HG03060 (cell line): ENCODE results near the gene ZNF853.
"Not testable (repeated sequence)": the region's sequence is repeated elsewhere in the genome, so short reads cannot be mapped to it uniquely, and the experiment has no call there.

Experiments used
- ATAC-seq: cut with Tn5 transposase; IDR thresholded peaks from one replicate; pipeline ENCODE4 v1.9.1; 2021; ENCODE audit warnings: low read depth, moderate number of reproducible peaks; ENCODE audit not compliant: unreplicated experiment

ZNF853 gene

DNA sequence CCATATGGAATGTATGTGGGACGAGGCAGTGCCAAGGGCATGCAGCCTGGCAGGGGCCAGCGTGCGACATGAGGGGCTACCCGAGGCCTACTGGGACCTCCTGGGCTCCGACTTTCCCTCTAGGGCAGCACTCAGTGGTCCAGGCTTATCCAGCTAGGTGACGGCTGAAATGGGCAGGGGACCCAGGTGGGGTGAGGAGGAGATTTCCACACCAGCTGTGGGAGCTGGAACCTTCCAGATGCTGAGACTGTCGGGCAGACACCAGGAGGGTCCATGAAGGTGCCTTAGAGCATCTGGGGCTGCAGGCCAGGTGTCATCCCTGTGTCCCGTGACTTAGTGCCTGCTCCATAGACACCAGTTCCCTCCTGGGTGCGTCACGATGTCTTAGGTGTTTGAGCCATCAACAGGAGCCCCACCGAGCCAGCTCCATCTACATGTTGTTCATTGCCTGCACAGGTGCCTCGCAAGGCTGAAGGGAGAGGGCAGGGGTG lies 35.2 kb downstream of the ZNF853 start:
- ATAC-seq = no peak

DNA sequence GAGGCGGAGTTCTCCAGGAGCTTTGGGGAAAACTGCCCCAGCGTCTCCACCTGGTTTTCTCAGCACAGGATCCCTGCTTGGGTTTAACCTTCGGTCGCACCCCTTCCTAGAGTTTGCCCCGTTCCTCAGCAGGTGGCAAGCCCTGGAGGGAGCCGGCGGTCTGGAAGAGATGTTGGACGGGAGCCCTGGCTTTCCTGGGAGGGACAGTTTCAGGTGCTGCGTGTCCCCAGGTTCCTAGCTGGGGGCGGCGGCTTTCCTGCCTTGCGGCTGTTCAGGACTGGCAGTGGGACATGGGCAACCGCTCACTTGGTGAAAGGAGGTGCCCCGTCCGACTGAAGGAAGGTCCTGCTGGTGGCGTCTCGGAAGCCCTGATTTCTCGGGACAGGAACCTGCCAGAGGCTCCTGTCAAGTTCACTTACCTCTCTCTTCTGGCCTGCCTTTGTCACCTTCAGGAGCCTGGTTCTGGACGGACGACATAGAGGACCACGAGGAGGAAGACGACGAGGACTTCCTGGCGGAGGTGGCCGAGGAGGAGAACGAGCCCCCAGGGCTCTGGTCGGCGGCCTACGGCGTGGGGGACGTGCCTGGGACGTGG lies 36.5 kb downstream of the ZNF853 start:
- no peak for ATAC-seq

DNA sequence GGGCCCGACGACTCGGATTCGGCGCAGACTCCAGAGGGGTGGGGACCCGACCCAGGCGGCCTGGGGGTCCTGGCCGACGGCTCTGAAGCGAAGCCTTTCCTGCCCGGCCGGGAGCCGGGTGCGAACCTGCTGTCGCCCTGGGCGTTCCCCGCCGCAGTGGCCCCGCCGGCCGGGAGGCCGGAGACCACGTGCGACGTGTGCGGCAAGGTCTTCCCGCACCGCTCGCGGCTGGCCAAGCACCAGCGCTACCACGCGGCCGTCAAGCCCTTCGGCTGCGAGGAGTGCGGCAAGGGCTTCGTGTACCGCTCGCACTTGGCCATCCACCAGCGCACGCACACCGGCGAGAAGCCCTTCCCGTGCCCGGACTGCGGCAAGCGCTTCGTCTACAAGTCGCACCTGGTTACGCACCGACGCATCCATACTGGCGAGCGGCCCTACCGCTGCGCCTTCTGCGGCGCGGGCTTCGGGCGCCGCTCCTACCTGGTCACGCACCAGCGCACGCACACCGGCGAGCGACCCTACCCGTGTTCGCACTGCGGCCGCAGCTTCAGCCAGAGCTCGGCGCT lies 37.1 kb downstream of the ZNF853 start:
- ATAC-seq = no peak

DNA sequence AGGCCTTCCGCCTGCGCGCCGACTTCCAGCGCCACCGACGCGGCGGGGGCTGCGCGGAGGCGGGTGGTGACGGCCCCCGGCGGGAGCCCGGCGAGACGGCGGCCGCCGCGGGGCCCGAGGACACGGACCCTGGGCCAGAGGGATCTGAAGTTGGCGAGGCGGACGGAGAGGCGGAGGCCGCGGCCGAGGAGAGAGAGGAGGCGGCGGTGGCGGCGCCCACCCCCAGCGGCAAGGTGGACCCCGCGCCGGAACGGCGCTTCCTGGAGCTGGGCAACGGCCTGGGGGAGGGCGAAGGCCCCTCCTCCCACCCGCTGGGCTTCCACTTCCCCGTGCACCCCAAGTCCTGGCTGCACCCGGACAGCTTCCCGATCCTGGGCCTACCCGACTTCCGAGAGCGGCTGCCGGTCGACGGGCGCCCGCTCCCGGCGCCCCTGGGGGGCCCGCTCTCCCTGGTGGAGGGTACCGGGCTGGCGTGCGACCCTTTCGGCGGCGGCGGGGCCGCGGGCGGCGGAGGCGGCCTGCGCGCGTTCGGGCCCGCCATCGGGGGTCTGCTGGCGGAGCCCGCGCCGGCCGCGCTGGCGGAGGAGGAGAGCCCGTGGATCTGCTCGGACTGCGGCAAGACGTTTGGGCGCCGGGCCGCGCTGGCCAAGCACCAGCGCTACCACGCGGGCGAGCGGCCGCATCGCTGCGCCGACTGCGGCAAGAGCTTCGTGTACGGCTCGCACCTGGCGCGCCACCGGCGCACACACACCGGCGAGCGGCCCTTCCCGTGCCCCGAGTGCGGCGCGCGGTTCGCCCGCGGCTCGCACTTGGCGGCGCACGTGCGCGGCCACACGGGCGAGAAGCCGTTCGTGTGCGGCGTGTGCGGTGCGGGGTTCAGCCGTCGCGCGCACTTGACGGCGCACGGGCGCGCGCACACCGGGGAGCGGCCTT lies 37.9 kb downstream of the ZNF853 start:
- no peak for ATAC-seq

DNA sequence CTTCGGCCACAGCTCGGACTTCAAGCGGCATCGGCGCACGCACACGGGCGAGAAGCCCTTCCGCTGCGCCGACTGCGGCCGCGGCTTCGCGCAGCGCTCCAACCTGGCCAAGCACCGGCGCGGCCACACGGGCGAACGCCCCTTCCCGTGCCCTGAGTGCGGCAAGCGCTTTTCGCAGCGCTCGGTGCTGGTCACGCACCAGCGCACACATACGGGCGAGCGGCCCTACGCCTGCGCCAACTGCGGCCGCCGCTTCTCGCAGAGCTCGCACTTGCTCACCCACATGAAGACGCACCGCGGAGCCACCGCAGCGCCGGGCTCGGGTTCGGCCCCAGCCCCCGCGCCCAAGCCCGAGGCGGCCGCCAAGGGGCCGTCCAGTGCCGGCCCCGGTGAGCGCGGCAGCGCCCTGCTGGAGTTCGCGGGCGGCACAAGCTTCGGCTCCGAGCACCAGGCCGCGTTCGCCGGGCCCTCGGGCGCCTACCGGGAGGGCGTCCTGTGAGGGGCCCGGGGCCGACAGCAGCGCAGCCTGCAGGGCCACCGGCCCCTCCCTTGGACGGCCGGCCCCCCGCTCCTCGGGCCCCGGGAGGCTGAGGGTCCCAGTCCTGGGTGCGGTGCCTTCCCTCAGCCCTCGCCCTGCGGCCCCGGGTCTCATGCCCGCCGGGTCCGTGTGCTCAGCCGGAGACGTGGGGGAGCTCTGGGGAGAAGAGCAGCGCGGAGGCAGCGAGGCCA lies 38.9 kb downstream of the ZNF853 start:
- no peak for ATAC-seq

DNA sequence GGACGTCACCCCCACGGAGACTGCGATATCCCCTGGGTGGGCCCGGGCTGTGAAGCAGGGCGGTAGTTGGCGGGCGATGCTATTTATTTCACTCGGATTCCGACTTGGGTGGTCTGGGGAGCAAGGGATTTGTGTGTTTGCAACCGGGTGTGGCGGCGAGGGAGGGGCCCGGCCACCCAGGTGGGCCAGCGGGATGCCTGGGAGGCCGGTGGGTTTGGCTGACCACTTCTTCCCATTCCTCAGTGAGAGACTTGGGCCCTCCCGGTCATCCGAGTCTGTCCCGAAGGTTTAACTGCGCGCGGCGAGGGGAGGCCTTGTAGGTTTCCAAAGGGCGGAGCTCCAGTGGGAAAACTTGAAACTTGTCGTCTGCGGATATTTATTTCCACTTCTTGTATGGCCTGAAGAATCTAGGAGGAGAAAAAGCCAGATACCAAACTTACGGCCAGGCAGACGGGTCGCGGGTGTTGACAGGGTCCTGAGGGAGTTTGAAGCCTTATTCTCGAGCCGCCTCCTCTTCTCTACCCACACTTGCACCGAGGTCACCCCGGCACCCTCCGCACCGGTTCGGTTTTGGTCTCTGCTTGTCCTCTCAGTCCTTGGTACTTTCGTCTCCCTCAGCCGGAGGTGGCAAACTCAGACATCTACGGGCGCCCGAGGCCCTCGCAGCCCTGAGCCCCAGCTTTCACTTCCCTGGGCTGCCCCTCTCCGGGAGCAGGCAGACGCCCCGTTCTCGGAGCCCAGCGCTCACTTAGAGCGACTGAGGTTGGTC lies 39.6 kb downstream of the ZNF853 start:
- ATAC-seq = no peak

DNA sequence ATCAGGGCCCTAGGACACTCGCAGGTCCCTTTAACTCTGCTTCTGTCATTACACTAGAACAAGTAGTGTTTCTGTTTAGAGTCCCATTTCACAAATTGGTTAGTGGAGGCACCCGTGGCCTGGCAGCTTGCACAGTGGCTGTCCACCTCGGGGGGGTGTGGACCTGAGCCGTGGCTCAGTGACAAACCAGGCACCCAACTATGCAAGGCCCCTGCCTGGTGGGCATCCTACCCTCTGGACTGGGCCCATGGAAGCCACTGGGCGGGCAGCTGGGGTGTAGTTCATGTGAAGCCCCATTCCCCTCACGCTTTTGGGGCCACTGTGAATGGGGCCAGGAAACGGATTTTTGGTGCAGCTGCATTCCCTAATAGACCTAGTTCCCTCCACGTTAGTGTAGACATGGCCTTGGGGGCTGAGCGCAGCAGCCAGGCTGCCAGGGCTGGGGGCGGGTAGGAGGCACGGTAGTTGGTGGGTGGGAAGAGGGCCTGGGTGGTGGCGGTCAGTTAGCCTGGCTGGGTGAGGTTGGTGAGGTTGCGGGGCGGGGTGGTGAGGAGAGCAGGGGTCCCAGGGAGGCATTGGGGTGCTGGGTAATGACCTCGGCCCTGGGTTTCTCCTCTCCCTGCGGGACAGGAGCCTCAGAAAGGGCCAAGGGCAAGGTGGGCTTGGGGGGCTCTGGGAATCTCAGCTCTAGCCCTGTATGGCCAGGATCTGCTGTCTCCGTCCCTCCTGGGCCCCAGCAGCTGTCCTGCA lies 40.4 kb downstream of the ZNF853 start:
- no peak for ATAC-seq

DNA sequence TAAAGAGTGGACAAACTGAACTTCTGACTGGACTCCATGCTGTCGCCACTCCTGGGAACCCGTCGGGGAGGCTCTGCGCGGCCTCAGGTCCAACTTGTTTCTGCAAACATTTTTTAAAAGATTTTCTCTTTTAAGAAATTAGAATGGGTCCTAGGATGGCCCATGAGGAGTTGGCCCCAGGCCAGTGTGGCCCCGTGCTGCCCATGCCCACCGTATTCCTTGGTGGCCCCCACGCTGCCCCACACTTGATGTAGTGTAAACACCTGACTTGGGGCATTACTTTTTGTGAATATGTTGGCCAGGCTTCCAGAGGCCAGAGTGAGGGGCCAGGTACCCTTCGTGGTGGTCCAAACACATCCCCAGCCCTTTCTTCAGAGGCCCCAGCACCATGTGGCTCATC lies 41.0 kb downstream of the ZNF853 start:
- no peak for ATAC-seq

DNA sequence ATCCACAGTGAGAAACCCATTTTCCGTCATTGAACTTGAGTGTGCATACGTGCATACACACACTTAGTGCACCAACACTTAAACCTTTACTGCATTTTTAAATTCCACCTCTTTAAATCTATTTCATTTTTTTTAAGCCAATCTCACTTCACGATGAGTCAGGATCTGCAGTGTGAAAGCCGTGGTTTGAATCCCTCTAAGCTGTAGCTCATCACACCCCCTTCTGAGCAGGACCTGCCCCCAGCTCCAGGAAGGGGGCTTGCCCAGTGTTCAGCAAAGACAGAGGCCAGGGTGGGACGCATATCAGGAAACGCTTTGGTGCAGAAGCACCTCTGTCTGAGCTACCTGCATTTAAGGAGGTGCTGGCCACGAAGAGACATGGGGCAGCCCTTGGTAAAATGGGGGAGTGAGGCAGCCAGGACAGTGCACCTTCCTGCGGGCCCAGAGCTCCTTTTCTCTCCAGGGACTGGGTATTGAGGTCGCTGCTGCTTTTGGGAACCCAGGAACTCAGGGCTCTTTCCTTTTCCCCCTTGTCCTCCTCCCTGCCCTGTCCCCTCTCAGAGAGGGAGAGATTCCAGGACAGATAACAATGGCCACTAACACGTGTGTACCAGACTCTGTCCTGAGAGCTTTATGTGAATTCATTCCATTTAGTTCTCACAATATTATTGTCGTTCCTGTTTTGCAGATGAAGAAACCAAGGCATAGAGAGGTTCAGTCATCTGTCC lies 43.4 kb downstream of the ZNF853 start:
- ATAC-seq = no peak

DNA sequence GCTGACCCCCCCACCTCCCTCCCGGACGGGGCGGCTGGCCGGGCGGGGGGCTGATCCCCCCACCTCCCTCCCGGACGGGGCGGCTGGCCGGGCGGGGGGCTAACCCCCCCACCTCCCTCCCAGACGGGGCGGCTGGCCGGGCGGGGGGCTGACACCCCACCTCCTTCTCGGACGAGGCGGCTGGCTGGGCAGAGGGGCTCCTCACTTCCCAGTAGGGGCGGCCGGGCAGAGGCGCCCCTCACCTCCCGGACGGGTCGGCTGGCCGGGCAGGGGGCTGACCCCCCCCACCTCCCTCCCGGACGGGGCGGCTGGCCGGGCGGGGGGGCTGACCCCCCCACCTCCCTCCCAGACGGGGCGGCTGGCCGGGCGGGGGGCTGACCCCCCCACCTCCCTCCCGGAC lies 55.4 kb downstream of the ZNF853 start:
- not testable (repeated sequence) for ATAC-seq
